Measurements from ENCODE around the gene BRINP2.
A peak's percentile ranks its signal among the peaks of the same experiment; 100 is the strongest.

BRINP2 gene

GRCh38 chr1:177248258-177248657 lies 77.5 kb downstream of the BRINP2 start:
- DNase-seq = no peak
- in situ Hi-C loops (cut with HindIII; ENCODE audit: low pct_ligation_motif_present, low pct_unique_long_range_greater_than_20kb, low sequenced_read_pairs) = no loop called here

GRCh38 chr1:177249231-177249630 lies 78.5 kb downstream of the BRINP2 start:
- in situ Hi-C loops (cut with HindIII; ENCODE audit: low pct_ligation_motif_present, low pct_unique_long_range_greater_than_20kb, low sequenced_read_pairs) = no loop called here
- no peak for DNase-seq

DNA sequence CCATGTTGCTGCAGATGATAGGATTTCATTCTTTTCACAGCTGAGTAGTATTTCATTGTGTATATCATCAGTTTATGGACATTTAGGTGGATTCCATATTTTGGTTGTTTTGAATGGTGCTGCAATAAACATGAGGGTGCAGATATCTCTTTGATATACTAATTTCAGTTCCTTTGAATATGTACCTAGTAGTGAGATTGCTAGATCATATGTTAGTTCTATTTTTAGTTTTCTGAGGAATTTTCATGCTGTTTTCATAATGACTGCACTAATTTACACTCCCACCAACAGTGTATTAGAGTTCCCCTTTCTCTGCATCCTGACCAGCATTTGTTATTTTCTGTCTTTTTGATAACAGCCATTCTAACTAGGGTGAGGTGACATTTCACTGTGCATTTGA lies 82.1 kb downstream of the BRINP2 start:
- in situ Hi-C loops (cut with HindIII; ENCODE audit: low pct_ligation_motif_present, low pct_unique_long_range_greater_than_20kb, low sequenced_read_pairs) = no loop called here
- DNase-seq = no peak

- in situ Hi-C loops (cut with HindIII; ENCODE audit: low pct_ligation_motif_present, low pct_unique_long_range_greater_than_20kb, low sequenced_read_pairs) = no loop called here
- peak; percentile 10 for DNase-seq
These were observed 84.7 kb downstream of the BRINP2 start for GRCh38 chr1:177255411-177255810.

- in situ Hi-C loops (cut with HindIII; ENCODE audit: low pct_ligation_motif_present, low pct_unique_long_range_greater_than_20kb, low sequenced_read_pairs) = no loop called here
- peak; percentile 92 for DNase-seq
These were observed 85.7 kb downstream of the BRINP2 start for GRCh38 chr1:177256153-177257075.

- no peak for DNase-seq
- in situ Hi-C loops (cut with HindIII; ENCODE audit: low pct_ligation_motif_present, low pct_unique_long_range_greater_than_20kb, low sequenced_read_pairs) = no loop called here
These were observed 86.4 kb downstream of the BRINP2 start for GRCh38 chr1:177257128-177257527.

- DNase-seq = no peak
- in situ Hi-C loops (cut with HindIII; ENCODE audit: low pct_ligation_motif_present, low pct_unique_long_range_greater_than_20kb, low sequenced_read_pairs) = no loop called here
These were observed 86.8 kb downstream of the BRINP2 start for GRCh38 chr1:177257576-177257975.

- in situ Hi-C loops (cut with HindIII; ENCODE audit: low pct_ligation_motif_present, low pct_unique_long_range_greater_than_20kb, low sequenced_read_pairs) = no loop called here
- no peak for DNase-seq
These were observed 100.1 kb downstream of the BRINP2 start for GRCh38 chr1:177270863-177271262.

DNA sequence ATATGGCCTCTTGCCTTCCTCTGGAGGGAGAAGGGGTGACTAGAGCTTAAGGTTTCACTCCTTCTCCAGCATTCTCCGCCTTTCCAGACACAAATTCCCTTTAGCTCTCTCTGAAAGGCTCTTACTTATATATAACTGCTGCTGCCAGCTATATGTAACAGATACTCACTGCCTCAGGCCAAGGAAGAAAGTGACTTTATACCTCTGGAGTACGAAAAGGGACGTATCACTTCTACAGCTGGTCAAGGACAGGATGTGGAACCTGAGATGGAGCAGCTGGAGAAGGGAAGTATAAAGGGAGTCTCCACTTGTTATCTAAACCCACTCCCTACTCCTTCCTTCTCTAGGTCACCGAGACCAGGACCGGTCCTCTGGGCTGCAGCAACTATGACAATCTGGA lies 102.4 kb downstream of the BRINP2 start:
- in situ Hi-C loops (cut with HindIII; ENCODE audit: low pct_ligation_motif_present, low pct_unique_long_range_greater_than_20kb, low sequenced_read_pairs) = no loop called here
- no peak for DNase-seq

- in situ Hi-C loops (cut with HindIII; ENCODE audit: low pct_ligation_motif_present, low pct_unique_long_range_greater_than_20kb, low sequenced_read_pairs) = no loop called here
These were observed 104.0 kb downstream of the BRINP2 start for GRCh38 chr1:177274687-177275211.

GRCh38 chr1:177275736-177276135 lies 105.0 kb downstream of the BRINP2 start:
- in situ Hi-C loops (cut with HindIII; ENCODE audit: low pct_ligation_motif_present, low pct_unique_long_range_greater_than_20kb, low sequenced_read_pairs) = no loop called here
- no peak for DNase-seq

More at GRCh38 chr1:177274687-177275211, 104.0 kb downstream of the BRINP2 start:
- DNase-seq = no peak

DNA sequence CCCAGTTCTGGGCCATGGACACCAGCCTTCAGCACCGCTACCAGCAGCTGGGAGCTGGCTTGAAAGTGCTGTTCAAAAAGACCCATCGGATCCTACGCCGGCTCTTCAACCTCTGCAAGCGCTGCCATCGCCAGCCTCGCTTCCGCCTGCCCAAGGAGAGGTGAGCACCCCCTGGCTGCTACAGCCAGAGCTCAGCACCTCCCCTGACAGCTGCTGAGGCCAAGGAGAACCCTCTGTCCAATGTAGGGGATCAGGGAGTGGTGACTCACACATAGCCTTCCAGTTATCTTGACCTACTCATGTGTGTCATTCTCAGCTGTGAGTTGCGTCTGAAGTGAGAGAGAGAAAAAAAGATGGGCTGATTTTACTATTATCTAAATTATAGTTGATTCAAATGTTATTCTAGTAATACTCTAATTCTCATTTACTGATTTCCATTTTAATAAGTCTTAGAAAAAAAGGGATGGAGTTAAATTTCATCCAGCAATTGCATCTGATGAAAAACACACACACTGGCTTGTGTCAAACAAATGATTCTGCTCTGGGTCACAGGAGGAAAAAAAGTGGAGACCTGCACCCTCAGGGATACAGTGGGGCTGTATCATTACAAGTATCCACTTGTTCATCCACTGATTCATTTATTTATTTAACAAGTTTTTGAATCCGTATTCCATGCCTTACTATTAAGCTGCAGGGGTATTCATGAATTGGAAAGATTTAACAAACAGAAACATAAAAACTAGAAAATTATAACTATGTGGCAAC lies 108.0 kb downstream of the BRINP2 start:
- in situ Hi-C loops (cut with HindIII; ENCODE audit: low pct_ligation_motif_present, low pct_unique_long_range_greater_than_20kb, low sequenced_read_pairs) = no loop called here
- DNase-seq = peak; percentile 69

- DNase-seq = no peak
- in situ Hi-C loops (cut with HindIII; ENCODE audit: low pct_ligation_motif_present, low pct_unique_long_range_greater_than_20kb, low sequenced_read_pairs) = no loop called here
These were observed 111.1 kb downstream of the BRINP2 start for GRCh38 chr1:177281901-177282300.

- in situ Hi-C loops (cut with HindIII; ENCODE audit: low pct_ligation_motif_present, low pct_unique_long_range_greater_than_20kb, low sequenced_read_pairs) = no loop called here
- DNase-seq = no peak
These were observed 112.2 kb downstream of the BRINP2 start for GRCh38 chr1:177282976-177283375.

GRCh38 chr1:177283380-177283779 lies 112.6 kb downstream of the BRINP2 start:
- in situ Hi-C loops (cut with HindIII; ENCODE audit: low pct_ligation_motif_present, low pct_unique_long_range_greater_than_20kb, low sequenced_read_pairs) = no loop called here
- DNase-seq = no peak

DNA sequence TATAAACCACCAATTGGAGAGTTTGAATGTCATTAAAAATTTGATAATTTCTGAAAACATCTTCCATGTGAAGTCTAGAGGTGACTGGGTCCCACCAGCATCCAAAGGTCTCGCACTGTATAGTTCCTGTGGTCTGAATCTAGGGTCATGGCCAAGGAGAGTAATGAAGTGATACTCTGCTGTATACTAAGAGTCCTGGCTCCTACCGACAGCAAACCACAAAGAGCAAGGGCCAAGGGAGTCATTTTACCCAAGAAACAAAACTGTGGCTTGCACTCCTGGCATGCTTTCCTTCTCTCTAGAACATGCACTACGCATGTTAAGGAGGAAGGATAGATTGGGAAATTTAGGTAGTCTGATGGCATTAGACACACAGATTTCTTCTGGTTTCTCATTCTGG lies 115.6 kb downstream of the BRINP2 start:
- in situ Hi-C loops (cut with HindIII; ENCODE audit: low pct_ligation_motif_present, low pct_unique_long_range_greater_than_20kb, low sequenced_read_pairs) = no loop called here
- no peak for DNase-seq

GRCh38 chr1:177287270-177287669 lies 116.5 kb downstream of the BRINP2 start:
- DNase-seq = no peak
- in situ Hi-C loops (cut with HindIII; ENCODE audit: low pct_ligation_motif_present, low pct_unique_long_range_greater_than_20kb, low sequenced_read_pairs) = no loop called here

DNA sequence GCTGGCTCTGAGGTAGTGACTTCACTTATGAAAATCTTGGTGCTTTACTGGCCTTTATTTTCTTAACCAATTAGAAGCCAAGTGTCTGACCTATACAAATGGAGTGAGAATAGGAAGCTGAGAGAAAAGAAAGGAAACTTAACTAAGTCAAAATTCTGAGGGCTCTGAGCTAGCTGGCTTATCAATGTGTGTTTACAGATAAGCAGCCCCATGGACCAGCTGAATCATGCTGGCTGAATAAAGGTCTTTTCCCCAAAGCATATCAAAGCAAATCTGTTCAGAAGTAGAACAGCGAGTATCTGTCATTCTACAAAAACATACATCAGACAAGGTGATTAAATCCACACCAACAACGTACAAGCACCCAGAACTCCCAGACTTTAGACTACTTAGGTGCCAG lies 117.2 kb downstream of the BRINP2 start:
- no peak for DNase-seq
- in situ Hi-C loops (cut with HindIII; ENCODE audit: low pct_ligation_motif_present, low pct_unique_long_range_greater_than_20kb, low sequenced_read_pairs) = no loop called here

DNA sequence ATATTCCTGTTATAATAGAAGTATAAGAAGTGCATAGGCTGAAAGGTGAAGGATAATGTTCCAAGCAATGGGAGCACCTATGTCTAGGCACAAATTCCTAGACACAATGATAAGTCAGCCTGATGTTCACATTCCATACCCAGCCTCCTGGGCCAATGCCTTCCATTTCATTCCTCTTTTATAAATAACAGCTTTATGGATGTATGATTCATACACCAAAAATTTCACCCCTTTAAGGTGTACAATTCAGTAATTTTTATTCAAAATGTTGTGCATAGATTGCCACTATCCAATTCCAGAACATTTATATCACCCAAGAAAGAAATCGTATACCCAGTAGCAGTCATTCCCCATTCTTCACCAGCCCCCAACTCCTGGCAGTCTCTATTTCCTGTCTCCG lies 118.8 kb downstream of the BRINP2 start:
- in situ Hi-C loops (cut with HindIII; ENCODE audit: low pct_ligation_motif_present, low pct_unique_long_range_greater_than_20kb, low sequenced_read_pairs) = no loop called here
- no peak for DNase-seq

All from ACHN (cell line).